NCI-H1417 treated with DMSO at 0.1 percent for 48 hours (cell line): ENCODE data around the gene WDR11.

Source experiments
- DNase-seq: peaks from one replicate; lab custom pipeline; 2025; lab: John Stamatoyannopoulos, UW

Gene WDR11, protein sequence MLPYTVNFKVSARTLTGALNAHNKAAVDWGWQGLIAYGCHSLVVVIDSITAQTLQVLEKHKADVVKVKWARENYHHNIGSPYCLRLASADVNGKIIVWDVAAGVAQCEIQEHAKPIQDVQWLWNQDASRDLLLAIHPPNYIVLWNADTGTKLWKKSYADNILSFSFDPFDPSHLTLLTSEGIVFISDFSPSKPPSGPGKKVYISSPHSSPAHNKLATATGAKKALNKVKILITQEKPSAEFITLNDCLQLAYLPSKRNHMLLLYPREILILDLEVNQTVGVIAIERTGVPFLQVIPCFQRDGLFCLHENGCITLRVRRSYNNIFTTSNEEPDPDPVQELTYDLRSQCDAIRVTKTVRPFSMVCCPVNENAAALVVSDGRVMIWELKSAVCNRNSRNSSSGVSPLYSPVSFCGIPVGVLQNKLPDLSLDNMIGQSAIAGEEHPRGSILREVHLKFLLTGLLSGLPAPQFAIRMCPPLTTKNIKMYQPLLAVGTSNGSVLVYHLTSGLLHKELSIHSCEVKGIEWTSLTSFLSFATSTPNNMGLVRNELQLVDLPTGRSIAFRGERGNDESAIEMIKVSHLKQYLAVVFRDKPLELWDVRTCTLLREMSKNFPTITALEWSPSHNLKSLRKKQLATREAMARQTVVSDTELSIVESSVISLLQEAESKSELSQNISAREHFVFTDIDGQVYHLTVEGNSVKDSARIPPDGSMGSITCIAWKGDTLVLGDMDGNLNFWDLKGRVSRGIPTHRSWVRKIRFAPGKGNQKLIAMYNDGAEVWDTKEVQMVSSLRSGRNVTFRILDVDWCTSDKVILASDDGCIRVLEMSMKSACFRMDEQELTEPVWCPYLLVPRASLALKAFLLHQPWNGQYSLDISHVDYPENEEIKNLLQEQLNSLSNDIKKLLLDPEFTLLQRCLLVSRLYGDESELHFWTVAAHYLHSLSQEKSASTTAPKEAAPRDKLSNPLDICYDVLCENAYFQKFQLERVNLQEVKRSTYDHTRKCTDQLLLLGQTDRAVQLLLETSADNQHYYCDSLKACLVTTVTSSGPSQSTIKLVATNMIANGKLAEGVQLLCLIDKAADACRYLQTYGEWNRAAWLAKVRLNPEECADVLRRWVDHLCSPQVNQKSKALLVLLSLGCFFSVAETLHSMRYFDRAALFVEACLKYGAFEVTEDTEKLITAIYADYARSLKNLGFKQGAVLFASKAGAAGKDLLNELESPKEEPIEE

DNA sequence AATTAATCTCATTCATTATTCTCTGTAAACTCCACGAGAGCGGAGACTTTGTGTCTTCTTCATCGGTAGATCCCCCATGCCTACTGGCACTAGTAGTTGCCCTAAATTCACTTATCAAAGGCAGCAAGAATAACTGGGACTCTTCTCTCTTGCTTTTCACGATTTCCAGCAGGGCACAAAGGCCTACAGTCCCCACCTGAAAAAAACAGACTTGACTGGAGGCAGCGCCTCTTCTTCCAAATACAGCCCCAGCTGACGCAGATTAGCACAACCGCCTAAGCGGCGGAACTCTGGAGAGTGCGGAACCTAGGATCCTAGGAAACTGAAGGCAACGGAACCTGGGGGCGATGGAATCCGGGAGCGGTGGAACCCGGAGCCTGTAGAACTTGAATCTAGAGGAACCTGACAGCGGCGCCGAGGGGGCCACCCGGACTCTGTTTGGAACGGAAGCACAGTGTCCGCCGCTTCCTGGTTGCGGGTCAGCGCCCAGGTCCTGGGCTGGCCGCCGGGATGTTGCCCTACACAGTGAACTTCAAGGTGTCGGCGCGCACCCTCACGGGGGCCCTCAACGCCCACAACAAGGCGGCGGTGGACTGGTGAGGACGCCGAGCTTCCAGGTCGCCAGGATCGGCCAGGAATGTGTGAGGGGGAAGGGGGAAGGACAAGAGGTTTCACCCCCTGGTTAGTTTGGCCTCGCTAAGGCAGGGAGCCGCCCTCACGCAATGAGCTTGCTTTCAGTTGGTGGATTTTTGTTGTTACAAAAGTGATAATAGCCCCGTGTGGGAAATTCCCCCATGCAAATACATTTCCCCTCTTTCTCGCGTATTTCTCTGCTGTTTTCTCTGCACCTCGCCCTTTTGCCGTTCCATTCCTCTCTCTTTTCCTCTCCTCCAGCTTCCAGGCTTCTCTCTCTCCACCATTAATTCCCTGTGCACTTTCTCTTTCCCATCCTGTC lies at the start of gene WDR11:
WDR11 (plus strand) TSS at position 452 of the 955 bp plus-strand sequence; CDS start at position 511, 59 bp downstream.
- peak; percentile 13 for DNase-seq

DNA sequence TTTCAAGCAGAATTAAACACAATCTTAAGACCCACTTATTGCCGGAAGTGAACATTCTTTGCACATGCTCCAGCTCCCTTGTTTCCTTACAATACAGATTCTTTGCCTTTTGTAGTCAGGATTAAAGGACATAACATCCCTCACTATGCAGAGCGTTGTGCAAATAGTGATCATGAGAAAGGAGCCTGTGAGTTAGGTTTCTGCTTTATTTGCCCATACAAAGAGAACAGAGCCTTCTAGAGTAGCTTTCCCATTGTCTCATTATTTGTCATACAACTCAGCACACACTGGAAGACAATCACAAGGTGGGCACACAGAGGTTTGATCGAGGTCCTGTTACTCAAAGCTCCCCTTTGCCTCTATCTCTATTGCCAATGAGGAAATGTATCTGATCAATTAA lies 48.2 kb upstream of the WDR11 start:
- DNase-seq: no peak

DNA sequence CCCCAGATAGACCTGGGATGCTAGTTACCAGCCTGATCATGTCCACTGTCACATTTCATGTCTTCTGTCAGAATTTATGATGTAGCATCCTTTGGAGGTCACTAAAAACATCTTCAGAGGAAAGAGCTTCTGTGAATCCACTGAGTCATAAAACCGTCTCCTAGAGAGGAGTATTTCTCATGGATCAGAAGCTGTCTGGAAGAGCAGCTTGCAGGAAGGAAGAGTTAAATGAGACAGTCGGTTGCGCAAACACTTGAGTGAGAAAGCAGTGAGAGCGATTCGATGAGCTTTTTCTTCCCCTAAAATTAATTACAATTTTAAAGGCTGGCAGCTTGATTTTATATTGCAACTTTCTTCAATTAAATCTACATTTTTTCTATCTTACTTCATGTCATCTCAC lies 47.2 kb upstream of the WDR11 start:
- no peak for DNase-seq

DNA sequence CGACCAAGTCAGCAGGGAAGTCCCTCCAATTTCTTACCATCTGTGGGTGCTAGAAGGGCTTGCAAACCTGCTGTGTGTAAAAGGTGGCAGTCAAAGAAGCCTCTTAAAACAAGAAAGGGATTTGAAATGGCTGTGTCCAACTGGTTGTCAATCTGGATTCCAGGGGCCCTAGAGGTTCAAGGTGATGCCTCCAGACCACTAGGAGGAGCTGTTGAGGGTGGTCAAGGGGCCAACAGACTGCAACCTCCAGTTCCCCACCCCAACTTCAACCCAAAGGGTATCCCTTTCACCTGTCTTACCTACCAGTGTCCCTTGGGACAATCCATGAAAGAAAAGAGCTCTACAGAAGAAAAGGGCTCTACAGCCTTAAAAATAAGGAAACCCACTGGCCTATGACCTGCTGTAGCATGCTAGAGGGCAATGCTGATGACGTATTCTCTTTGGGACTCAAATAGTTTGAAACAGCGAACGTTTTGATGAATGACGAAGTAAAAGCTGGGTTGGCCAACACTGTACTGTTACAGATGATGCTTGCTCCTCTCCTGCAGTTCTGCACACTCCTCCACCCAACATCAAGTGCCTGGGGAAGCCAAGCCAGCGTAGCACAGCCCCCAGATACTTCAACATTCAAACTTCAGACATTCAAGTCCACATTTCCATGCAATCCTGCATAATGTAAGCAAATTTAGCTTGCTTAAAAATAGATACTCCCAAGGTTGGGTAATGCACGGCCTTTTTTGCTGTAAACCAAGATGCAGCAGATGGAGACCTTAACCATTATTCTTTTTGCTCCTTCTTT lies 45.9 kb upstream of the WDR11 start:
- DNase-seq: no peak

DNA sequence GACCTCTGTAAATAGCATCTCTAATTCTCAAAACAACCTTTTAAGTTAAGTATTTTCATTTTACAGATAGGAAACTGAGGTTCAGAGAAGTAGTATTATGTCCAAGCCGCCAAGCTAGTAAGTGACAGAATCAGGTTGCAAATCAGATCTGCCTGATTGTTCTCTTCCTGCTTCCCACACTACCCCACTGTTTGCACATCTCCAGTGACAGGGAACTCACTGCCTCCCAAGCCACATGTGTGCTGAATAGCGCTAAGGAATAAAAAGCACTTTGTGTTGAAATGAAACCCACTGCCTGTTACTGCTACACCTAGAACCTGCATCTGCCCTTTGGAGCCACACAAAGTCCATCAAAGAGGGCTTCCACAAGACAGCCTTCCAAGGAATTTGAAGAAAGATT lies 45.1 kb upstream of the WDR11 start:
- DNase-seq: no peak

GRCh38 chr10:120810298-120810697 lies 40.9 kb upstream of the WDR11 start:
- DNase-seq: no peak

DNA sequence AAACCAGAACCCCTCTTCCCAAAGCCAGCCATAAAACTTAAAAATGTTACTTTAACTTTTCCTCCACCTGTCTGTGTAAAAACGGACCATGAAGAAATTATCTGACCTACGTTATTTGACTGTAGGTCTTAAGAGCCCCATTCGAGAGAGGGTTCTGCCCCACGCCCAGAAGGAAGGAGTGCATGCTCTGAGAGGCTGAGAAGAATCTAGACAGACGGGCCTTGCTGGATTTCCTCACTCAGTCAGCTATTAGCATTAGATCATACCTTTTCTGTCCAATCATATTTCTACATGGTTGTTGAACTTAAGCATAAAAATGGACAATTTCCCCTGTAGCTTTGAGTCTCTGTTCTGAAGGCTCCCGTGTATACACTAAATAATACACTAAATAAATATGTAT lies 38.1 kb upstream of the WDR11 start:
- DNase-seq: no peak

- no peak for DNase-seq
Measured at GRCh38 chr10:120818301-120818700, 32.9 kb upstream of the WDR11 start.

- DNase-seq: no peak
Measured at GRCh38 chr10:120819366-120819765, 31.8 kb upstream of the WDR11 start.

- DNase-seq: no peak
Measured at GRCh38 chr10:120823266-120823665, 27.9 kb upstream of the WDR11 start.

DNA sequence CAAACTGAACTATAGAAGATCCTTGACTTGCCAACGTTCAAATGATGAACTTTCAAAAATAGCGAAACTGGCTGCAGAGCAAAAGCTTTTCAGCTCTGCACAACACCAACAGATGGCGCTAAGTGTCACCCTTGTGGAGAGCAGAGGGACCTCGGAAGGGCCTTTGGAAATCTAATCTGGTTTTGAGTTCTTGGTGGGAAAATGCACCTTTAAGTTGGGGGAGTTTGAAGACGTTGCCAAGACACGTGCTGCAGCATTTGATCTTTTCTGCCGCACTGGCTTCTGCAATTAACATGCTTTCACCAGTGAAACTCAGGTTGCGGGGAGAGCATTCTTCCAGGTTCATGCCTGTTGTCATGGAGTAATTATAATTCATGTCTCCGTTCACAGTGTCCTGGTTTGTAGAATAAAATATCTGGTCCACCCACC lies 26.3 kb upstream of the WDR11 start:
- no peak for DNase-seq

- DNase-seq: no peak
Measured at GRCh38 chr10:120825878-120826769, 25.0 kb upstream of the WDR11 start.

GRCh38 chr10:120827251-120827875 lies 23.8 kb upstream of the WDR11 start:
- DNase-seq: no peak

GRCh38 chr10:120828763-120829319 lies 22.3 kb upstream of the WDR11 start:
- no peak for DNase-seq

DNA sequence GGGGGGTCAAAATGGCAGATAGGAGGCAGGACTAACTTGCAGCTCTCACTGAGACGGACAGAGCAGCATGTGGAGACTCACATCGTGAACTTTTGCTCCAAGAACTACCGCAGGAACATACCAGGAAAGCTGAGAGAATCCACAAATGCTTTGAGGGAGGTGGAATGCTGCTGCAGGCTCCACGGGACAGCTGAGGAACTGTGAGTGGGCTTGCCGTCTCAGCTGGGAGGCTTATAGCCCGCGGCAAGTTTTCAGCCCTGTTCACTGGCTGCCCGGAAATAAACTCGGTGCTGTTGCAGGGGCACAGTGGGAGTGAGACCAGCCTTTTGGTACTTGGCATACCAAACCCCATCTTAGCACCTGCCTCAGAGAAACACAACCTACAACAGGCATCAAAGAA lies 19.1 kb upstream of the WDR11 start:
- no peak for DNase-seq

DNA sequence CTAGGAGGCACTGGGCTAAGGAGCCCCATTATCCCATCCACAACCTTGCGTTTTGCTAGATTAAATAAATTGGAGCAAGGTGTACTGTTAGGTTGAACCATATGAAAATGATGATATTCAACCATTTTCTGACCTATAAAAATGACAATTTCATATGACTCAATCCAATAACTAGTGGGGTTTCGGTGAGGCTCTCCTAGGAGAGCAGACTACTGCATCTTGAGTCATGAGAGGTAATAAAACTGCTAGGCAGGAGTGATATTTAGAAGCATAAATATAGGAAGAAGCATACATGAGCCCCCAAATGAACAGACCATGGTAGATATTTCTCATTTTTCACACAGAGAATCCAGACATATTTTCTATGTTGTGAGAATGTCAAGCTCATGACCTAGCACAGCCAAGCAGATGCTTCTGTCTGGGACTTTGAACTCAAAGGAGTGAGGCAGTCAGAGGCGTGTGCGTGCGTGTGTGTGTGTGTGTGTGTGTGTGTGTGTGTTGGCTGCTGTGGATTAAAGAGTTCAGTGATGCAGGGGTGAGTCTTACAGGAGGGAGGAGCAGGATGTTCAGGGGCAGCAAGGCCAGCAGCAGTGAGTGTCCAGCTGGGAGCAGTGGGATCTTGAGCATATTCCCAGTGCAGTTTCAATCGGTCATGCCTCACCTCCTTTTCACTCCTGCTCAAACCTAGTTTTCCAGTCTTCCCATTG lies 17.8 kb upstream of the WDR11 start:
- no peak for DNase-seq

DNA sequence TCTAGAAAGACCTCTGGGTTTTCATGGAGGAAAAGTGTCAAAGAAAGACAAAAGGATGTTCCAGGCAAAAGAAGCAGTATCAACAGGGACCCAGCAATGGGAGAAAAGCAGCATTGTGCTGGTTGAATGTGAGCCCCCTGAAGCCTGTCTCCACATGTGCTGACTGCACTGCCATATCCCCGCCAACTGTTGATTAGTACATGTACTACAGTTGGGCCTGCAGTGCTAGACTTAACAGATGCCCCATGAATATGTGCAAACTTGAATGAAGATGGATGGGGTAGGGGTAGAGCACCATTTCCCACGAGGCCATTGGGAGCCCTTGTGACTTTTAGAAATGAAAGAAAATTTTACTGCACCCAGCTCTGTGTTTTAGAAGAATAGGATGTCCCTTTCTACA lies 15.6 kb upstream of the WDR11 start:
- no peak for DNase-seq

GRCh38 chr10:120838941-120839340 lies 12.2 kb upstream of the WDR11 start:
- DNase-seq: no peak
